NCI-H2196 treated with DMSO at 0.1 percent for 48 hours (cell line): ENCODE data around the gene FCGR1A.
"Not testable (repeated sequence)": the region's sequence is repeated elsewhere in the genome, so short reads cannot be mapped to it uniquely, and the experiment has no call there.

Experiments
- DNase-seq: peaks from one replicate; lab custom pipeline; 2025; ENCODE audit not compliant: unreplicated experiment; lab: John Stamatoyannopoulos, UW

The FCGR1A gene

GRCh38 chr1:149831764-149832315, 49.3 kb downstream of the FCGR1A start:
- not testable (repeated sequence) for DNase-seq

GRCh38 chr1:149832316-149833126, 50.0 kb downstream of the FCGR1A start:
- DNase-seq = not testable (repeated sequence)

- DNase-seq = not testable (repeated sequence)
These were observed 50.6 kb downstream of the FCGR1A start for GRCh38 chr1:149833144-149833543.

GRCh38 chr1:149841149-149841548, 58.7 kb downstream of the FCGR1A start:
- not testable (repeated sequence) for DNase-seq
